Measurements from ENCODE around the gene TNPO3. TPM values are rescaled to one million over a fixed set of nuclear protein-coding genes. Genes with fewer than 3 reads are reported as not detected.

Gene TNPO3
- total and polyA plus RNA-seq, 10 of the 15 experiments (the other 5 are each of a cell fraction or from before 2014, with no cell fraction given): 17.6 to 91.8 (median 65.9) TPM

GRCh38 chr7:129009437-129009836, 45.5 kb downstream of the TNPO3 start (continued):
- TF ChIP-seq BCL3 (IDR thresholded peaks at IDR 0.05; ENCODE audit: borderline replicate concordance, insufficient read depth, low read depth, low read length, poor library complexity, severe bottlenecking) (peak; percentile 54), CHD1 (IDR thresholded peaks at IDR 0.05; ENCODE audit: low read depth, low read length) (no peak), SPI1 (IDR thresholded peaks at IDR 0.05; ENCODE audit: borderline replicate concordance, insufficient read depth, low read depth, low read length) (peak; percentile 94), REST (IDR thresholded peaks at IDR 0.05; ENCODE audit: low read depth, low read length) (no peak), SRF (IDR thresholded peaks at IDR 0.05; ENCODE audit: low read depth in 2 of 2, low read length in 2 of 2) (no peak), CHD2 (IDR thresholded peaks at IDR 0.05; ENCODE audit: borderline replicate concordance, low read depth, low read length) (peak; percentile 47; the same call in 1 of the 2 replicates), SP1 (IDR thresholded peaks at IDR 0.05; ENCODE audit: low read depth, low read length) (no peak), SUZ12 (IDR thresholded peaks at IDR 0.05; ENCODE audit: unreplicated experiment) (no peak), HCFC1 (IDR thresholded peaks at IDR 0.05; ENCODE audit: low read length) (no peak), POU2F2 (IDR thresholded peaks at IDR 0.05; ENCODE audit: borderline replicate concordance, low read depth, low read length) (peak; percentile 66; the same call in 1 of the 3 replicates), ZBTB4 (CRISPR knock-in tag; IDR thresholded peaks at IDR 0.05) (no peak), KLF5 (IDR thresholded peaks at IDR 0.05; ENCODE audit: partially characterized antibody) (no peak), YY1 (IDR thresholded peaks at IDR 0.05; ENCODE audit: low read depth, low read length) (no peak), MEF2A (IDR thresholded peaks at IDR 0.05; ENCODE audit: insufficient read depth, low read depth, low read length) (peak; percentile 63), ZZZ3 (IDR thresholded peaks at IDR 0.05; ENCODE audit: control insufficient read depth, insufficient read length, low read depth) (no peak), ZNF24 (IDR thresholded peaks at IDR 0.05) (no peak), ZSCAN29 (IDR thresholded peaks at IDR 0.05) (no peak), PAX5 (IDR thresholded peaks at IDR 0.05; ENCODE audit: borderline replicate concordance, low read depth, low read length) (no peak), ZNF592 (IDR thresholded peaks at IDR 0.05) (no peak)
